GM06990 (cell line): ENCODE results near the gene DEK.
"Not testable (repeated sequence)": the region's sequence is repeated elsewhere in the genome, so short reads cannot be mapped to it uniquely, and the experiment has no call there.

Source experiments
- DNase-seq: peaks from one replicate; pipeline ENCODE4 v3.0.0-alpha.2; 2011; ENCODE audit not compliant: insufficient read length; ENCODE audit errors: extremely low read depth
- H3K27me3 ChIP-seq: replicated peaks from 2 replicates; pipeline ENCODE4 v1.6.0; 2011; ENCODE audit warnings: low read length; ENCODE audit not compliant: control insufficient read depth, insufficient read depth
- H3K36me3 ChIP-seq: 2 replicates; pipeline ENCODE4 v1.5.1; 2011; ENCODE audit warnings: low read length; ENCODE audit not compliant: control insufficient read depth, insufficient read depth
- H3K4me3 ChIP-seq: replicated peaks from 2 replicates; pipeline ENCODE4 v1.5.1; 2011; ENCODE audit warnings: low read depth, mild to moderate bottlenecking, control low read depth, low read length
- CTCF ChIP-seq: IDR thresholded peaks from 2 replicates; pipeline ENCODE4 v1.5.1; 2011; ENCODE audit warnings: low read length, control low read depth, mild to moderate bottlenecking, inconsistent platforms; ENCODE audit not compliant: insufficient read depth, poor library complexity, severe bottlenecking

DEK gene

GRCh38 chr6:18177286-18177965 is 86.9 kb downstream of the DEK start:
- no peak for DNase-seq

GRCh38 chr6:18176198-18176597 is 88.1 kb downstream of the DEK start:
- H3K27me3 ChIP-seq, H3K4me3 ChIP-seq, H3K36me3 ChIP-seq, DNase-seq: not testable (repeated sequence)

More at GRCh38 chr6:18177286-18177965, 86.9 kb downstream of the DEK start:
- Histone ChIP-seq H3K27me3 (no peaks in the 10 kb centered on the region), H3K4me3 (no peak overlapping the region), H3K36me3 (no peaks in the 10 kb centered on the region)
- TF ChIP-seq CTCF: no peak
